Measurements from ENCODE around the gene MOB3A. TPM values are rescaled to one million over a fixed set of nuclear protein-coding genes. Genes with fewer than 3 reads are reported as not detected.
A peak's percentile ranks its signal among the peaks of the same experiment; 100 is the strongest.

MOB3A gene
- total RNA-seq, 2 donors from 2014 or later: 20.9 to 21.8 TPM

DNA sequence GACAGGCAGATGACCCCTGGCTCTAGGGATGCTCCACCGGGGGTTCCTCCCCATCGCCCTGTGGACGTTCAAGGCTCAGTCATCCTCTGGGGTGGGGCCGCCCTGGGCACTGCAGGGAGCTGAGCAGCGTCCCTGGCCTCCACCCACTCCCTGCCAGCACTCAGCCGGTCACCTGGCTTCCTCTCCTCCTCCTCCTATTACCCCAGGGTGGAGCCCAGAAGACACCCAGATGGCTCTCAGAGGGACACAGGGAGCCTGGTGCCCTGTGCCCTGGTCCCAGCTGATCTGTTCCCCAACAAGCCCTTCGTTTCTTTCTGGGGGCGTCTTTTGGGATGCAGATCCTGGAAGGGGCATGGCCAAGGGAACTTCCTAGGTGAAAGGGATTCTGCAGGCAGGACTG, 41.4 kb downstream of the MOB3A start:
- DNase-seq: no peak

DNA sequence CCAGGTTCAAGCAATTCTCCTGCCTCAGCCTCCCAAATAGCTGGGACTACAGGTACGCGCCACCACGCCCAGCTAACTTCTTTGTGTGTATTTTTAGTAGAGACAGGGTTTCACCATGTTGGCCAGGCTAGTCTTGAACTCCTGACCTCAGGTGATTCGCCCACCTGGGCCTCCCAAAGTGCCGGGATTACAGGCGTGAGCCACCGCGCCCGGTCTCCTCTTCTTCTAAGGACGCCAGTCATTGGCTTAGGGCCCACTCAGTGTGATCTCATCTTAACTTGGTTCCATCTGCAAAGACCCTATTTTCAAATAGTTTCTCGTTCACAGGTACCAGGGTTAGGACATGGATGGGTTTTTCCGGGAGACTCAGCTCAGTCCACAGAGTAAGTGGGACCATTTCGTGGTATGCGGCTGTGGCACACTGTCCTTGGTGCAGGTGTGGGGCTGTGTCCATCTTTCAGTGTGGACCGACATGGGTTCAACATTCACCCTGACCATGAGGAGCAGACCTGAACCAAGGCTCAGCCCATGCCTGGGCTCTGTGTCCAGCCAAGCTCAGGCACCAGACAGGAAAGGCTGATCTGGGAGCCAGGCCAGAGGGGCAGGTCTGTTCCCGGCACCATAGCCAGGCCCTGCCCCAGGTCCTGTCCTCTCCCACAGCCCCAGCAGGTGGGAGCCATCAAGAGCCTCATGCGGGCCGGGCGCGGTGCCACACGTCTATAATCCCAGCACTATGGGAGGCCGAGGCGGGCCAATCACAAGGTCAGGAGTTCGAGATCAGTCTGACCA, 42.3 kb downstream of the MOB3A start:
- no peak overlapping the region for H3K4me3 ChIP-seq (ENCODE audit: low read length)
- H3K27ac ChIP-seq (ENCODE audit: low read depth, low read length): no peak overlapping the region
- H3K9ac ChIP-seq (ENCODE audit: extremely low read depth, low read length, poor library complexity, severe bottlenecking): no peak overlapping the region
- H3K4me1 ChIP-seq (ENCODE audit: control insufficient read depth, insufficient read depth, low read length): peaks cover 10% of the 10 kb centered on the region
- no peaks in the 10 kb centered on the region for H3K36me3 Mint-ChIP-seq (ENCODE audit: low read depth)
- DNase-seq: no peak
- H3K9me3 Mint-ChIP-seq: no peaks in the 10 kb centered on the region
- TF ChIP-seq, protein P1, sequence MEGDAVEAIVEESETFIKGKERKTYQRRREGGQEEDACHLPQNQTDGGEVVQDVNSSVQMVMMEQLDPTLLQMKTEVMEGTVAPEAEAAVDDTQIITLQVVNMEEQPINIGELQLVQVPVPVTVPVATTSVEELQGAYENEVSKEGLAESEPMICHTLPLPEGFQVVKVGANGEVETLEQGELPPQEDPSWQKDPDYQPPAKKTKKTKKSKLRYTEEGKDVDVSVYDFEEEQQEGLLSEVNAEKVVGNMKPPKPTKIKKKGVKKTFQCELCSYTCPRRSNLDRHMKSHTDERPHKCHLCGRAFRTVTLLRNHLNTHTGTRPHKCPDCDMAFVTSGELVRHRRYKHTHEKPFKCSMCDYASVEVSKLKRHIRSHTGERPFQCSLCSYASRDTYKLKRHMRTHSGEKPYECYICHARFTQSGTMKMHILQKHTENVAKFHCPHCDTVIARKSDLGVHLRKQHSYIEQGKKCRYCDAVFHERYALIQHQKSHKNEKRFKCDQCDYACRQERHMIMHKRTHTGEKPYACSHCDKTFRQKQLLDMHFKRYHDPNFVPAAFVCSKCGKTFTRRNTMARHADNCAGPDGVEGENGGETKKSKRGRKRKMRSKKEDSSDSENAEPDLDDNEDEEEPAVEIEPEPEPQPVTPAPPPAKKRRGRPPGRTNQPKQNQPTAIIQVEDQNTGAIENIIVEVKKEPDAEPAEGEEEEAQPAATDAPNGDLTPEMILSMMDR (conservative IDR thresholded peaks at IDR 0.05): no peak
- 94 to 96% methylated on average over 22 to 24 of the region's 24 CpGs for WGBS, 2 experiments (ENCODE audit: insufficient coverage in 1 of 2, insufficient read length in 1 of 2)
- H3K9me3 ChIP-seq (ENCODE audit: control insufficient read depth, low read length): no peaks in the 10 kb centered on the region
- no peak overlapping the region for H3K27ac Mint-ChIP-seq
- H3K4me3 Mint-ChIP-seq: no peak overlapping the region
- H3K27me3 ChIP-seq (ENCODE audit: control insufficient read depth, insufficient read depth, low read length, poor library complexity, severe bottlenecking): no peaks in the 10 kb centered on the region
- H3K36me3 ChIP-seq (ENCODE audit: control insufficient read depth, insufficient read depth, low read length): no peaks in the 10 kb centered on the region
- H3K27me3 Mint-ChIP-seq (ENCODE audit: insufficient read depth): no peaks in the 10 kb centered on the region
- H3K4me1 Mint-ChIP-seq: peaks cover 2% of the 10 kb centered on the region

More for the DNA sequence above, 41.4 kb downstream of the MOB3A start:
- Histone ChIP-seq H3K9me3 (ENCODE audit: control insufficient read depth, low read length) (no peaks in the 10 kb centered on the region), H3K4me1 (ENCODE audit: control insufficient read depth, insufficient read depth, low read length) (peaks cover 3% of the 10 kb centered on the region), H3K9ac (ENCODE audit: extremely low read depth, low read length, poor library complexity, severe bottlenecking) (no peak overlapping the region), H3K27ac (ENCODE audit: low read depth, low read length) (no peak overlapping the region), H3K36me3 (ENCODE audit: control insufficient read depth, insufficient read depth, low read length) (no peaks in the 10 kb centered on the region), H3K4me3 (ENCODE audit: low read length) (no peak overlapping the region), H3K27me3 (ENCODE audit: control insufficient read depth, insufficient read depth, low read length, poor library complexity, severe bottlenecking) (no peaks in the 10 kb centered on the region)
- Mint-ChIP-seq H3K36me3 (ENCODE audit: low read depth) (no peaks in the 10 kb centered on the region), H3K27ac (no peak overlapping the region), H3K4me1 (peaks cover 4% of the 10 kb centered on the region), H3K9me3 (no peaks in the 10 kb centered on the region), H3K27me3 (ENCODE audit: insufficient read depth) (no peaks in the 10 kb centered on the region), H3K4me3 (no peak overlapping the region)
- 88 to 98% methylated on average over 5 to 8 of the region's 8 CpGs for WGBS, 2 experiments (ENCODE audit: insufficient coverage in 1 of 2, insufficient read length in 1 of 2)
- TF ChIP-seq, protein P1 (conservative IDR thresholded peaks at IDR 0.05): no peak

DNA sequence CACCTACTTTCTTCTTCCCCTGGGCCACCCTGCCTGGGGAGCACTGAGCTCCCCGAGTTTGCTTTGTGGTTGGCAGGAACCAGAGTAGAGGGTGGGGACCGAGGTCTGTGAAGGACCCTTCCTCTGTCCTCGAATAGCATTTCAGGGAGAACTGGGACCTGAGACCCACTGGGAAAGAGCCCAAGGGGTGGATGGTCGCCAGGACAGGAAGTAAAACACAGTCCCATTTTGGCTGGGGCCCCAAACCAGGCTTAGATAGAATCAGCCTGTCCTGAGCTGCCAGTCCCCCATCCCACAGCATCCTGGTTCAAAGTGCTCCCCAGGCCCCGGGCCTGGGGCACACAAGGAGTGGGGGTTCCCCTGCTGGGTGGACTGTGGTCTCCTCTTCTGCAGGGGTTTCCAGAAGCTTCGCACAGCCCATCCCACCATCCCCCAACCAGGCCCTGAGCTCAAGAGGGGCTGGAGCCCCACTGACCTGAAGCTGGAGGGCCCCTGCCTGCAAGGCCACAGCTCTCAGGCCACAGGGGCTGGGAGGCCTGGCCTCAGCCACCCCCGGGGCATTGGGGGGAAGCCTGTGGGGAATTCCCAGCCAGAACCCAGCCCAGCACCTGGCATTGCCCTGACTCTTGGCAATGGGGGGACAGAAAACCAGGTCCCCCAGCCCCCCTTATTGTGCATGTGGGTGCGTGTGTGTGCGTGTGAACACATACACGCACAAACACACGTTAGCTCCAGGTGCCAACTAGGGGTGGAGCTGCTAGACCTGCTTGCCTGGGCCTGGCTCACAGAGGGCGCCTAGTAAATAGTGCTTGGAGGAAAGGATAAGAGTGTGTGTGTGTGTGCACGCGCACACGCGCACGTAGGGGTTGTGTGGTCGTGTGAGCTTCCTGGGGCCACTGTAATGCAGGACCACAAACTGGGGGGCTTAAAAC, 44.1 kb downstream of the MOB3A start:
- Mint-ChIP-seq H3K27me3 (ENCODE audit: insufficient read depth) (no peaks in the 10 kb centered on the region), H3K27ac (peak overlapping the region; percentile 55), H3K4me3 (peak overlapping the region; percentile 66), H3K4me1 (no peaks in the 10 kb centered on the region), H3K9me3 (no peaks in the 10 kb centered on the region), H3K36me3 (ENCODE audit: low read depth) (no peaks in the 10 kb centered on the region)
- H3K9me3 ChIP-seq (ENCODE audit: control insufficient read depth, low read length): no peaks in the 10 kb centered on the region
- H3K4me1 ChIP-seq (ENCODE audit: control insufficient read depth, insufficient read depth, low read length): peaks cover 10% of the 10 kb centered on the region
- WGBS, 2 experiments (ENCODE audit: insufficient coverage in 1 of 2, insufficient read length in 1 of 2): 82 to 89% methylated on average over 14 to 18 of the region's 18 CpGs
- H3K36me3 ChIP-seq (ENCODE audit: control insufficient read depth, insufficient read depth, low read length): peaks cover 5% of the 10 kb centered on the region
- DNase-seq: no peak
- H3K9ac ChIP-seq (ENCODE audit: extremely low read depth, low read length, poor library complexity, severe bottlenecking): peak overlapping the region; percentile 70
- no peaks in the 10 kb centered on the region for H3K27me3 ChIP-seq (ENCODE audit: control insufficient read depth, insufficient read depth, low read length, poor library complexity, severe bottlenecking)
- TF ChIP-seq, protein P1 (conservative IDR thresholded peaks at IDR 0.05): no peak
- peak overlapping the region; percentile 58 for H3K27ac ChIP-seq (ENCODE audit: low read depth, low read length)
- peak overlapping the region; percentile 65 for H3K4me3 ChIP-seq (ENCODE audit: low read length)
